Right lobe of liver (tissue), 6 donors: Measurements from ENCODE around the gene HADHB. TPM values are rescaled to one million over a fixed set of nuclear protein-coding genes. Genes with fewer than 3 reads are reported as not detected.
A peak's percentile ranks its signal among the peaks of the same experiment; 100 is the strongest.

ENCODE experiments used
- ATAC-seq, 4 donors: fragments of 200-7000 bp; cut with Tn5 transposase; one replicate each; pipeline ENCODE4 v1.9.1; 2020; ENCODE audit warnings: mild to moderate bottlenecking in 4 of 4, moderate library complexity in 4 of 4
- DNase-seq, 3 donors: peaks; one replicate each; pipeline ENCODE4 v3.0.0-alpha.2; 2020
- H3K27ac ChIP-seq, 3 donors: fragments of 200-600 bp; one replicate each; pipeline ENCODE4 v1.8.0; 2022
- H3K27me3 ChIP-seq, 2 donors: fragments of 200-600 bp; one replicate each; pipeline ENCODE4 v1.8.0; 2022
- H3K36me3 ChIP-seq, 4 donors: fragments of 200-600 bp; sonication (generic) in 1 of 4; one replicate each; pipeline versions ENCODE4 v1.5.1 to v1.8.0; 2017 to 2022; ENCODE audit warnings: control low read depth in 1 of 4
- H3K4me1 ChIP-seq, 4 donors: fragments of 200-600 bp; sonication (generic) in 1 of 4; one replicate each; pipeline versions ENCODE4 v1.5.1 to v1.8.0; 2017 to 2022; ENCODE audit warnings: control low read depth in 1 of 4
- H3K4me3 ChIP-seq, 3 donors: fragments of 200-600 bp; one replicate each; pipeline ENCODE4 v1.8.0; 2022
- H3K9me3 ChIP-seq, 4 donors: fragments of 200-600 bp; sonication (generic) in 1 of 4; one replicate each; pipeline versions ENCODE4 v1.5.1 to v1.8.0; 2017 to 2022; ENCODE audit warnings: control low read depth in 1 of 4
- POLR2A ChIP-seq: fragments of 450-650 bp; IDR thresholded peaks from one replicate; pipeline ENCODE4 v1.6.1; 2017; ENCODE audit warnings: antibody characterized with exemption, mild to moderate bottlenecking
- WGBS: methylation state at CpG from one replicate; pipeline ENCODE4 v1.1.6; 2018; ENCODE audit warnings: low coverage, low lambda C conversion rate; ENCODE audit not compliant: insufficient coverage; ENCODE audit errors: missing lambda C conversion rate; 5-methylcytosine and 5-hydroxymethylcytosine counted together
- intact Hi-C, 2 donors: fragments of 100-400 bp; cut with DNase I; formaldehyde crosslinking; loops; one replicate each; pipeline versions ENCODE4 v1.11.2 to v1.14.1; 2022
- long read RNA-seq: library from polyadenylated mRNA; unstranded; transcript quantifications from one replicate; pipeline ENCODE4 v2.0.0, GENCODE V29; 2019
- total RNA-seq, 6 experiments: library from RNA; depleted of rRNA in 2 of 6; stranded (reverse); fragments of >200 nt in 2 of 6; fragmentation: NEBNext Ultra II Directional in 3 of 6; extraction: Animal tissue kit (Norgen Biotek cat#: 25700) in 3 of 6; gene quantifications; one replicate each; pipeline versions ENCODE4 v1.1.0 to v1.2.4, GENCODE V29; 2016 to 2023
- TF ChIP-seq, protein P1 (sequence below), 4 donors: fragments of 200-600 bp in 3 of 4; fragments of 450-650 bp in 1 of 4; IDR thresholded peaks; one replicate each; pipeline versions ENCODE4 v1.5.1 to v1.8.0; 2016 to 2022; ENCODE audit warnings: antibody characterized with exemption in 4 of 4, mild to moderate bottlenecking in 2 of 4
- donor health status: DM: no; HTN: yes; CAD: no.
- donor health status: DM: no; HTN: no; CAD: no.
- donor health status: DM: no; HTN: no; CAD: no.
- donor health status: DM: no; HTN: yes; CAD: no.
- donor health status: DM: no; HTN: yes; CAD: no.

Gene HADHB
- 100 to 1,000 TPM; 129 to 295 (median 219) TPM for total RNA-seq
- long read RNA-seq, transcript HADHB-201 (16 exons, 2,044 nt), result major isoform, 54 of 77 reads
- long read RNA-seq, partial matches to known transcripts, result 15 of 77 reads
- long read RNA-seq, other reads (novel, unspliced or antisense), result 6 of 77 reads

DNA sequence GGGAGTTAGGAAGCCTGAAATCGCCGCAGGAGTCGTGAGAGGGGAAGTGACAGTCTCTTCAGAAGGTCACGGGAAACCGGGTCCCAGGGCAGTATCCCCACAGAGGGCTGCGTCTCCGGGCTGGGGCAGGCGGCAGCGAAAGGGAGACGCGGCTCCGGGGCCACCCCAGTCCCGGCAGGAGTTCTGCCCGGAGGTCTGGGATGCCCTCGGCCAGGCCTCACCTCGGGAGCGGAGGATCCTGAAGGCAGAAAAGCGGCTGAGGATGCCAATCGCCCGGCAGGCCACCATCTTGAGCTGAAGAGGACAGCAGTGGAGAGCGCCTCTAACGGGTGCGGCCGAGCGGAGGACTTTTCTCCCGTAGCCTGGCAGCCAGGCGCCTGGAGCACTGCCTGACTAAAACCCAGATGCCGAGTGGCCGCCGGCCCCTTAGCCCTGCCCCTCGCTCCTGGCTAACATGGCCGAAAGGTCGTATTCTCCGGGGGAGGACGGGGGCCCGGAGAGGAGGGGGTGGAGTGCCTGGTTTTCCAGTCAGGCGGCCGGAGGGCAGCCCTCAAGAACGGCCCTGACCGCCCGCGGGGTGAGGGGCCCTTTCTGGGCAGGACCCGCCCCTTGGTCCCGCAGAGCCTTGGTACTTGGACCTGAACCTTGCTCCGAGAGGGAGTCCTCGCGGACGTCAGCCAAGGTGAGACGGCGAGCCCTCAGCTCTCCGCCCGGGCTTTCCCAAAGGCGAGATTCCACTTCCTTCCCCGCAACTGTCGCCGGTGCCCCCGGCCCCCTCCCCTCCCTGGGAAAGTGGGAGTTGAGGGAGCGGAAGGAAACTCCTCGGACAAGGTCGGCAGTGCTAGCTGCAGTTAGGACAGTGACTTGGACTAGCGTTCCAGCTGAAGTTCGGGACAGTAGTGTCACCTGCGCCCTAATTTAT lies at the start of gene HADHB, which contains the start of gene HADHA:
Gene HADHB (plus strand): TSS at position 631 of the 922 bp plus-strand sequence. CDS start 9,316 bp downstream, outside the sequence.
Gene HADHA (minus strand): TSS at position 324 of the 922 bp plus-strand sequence. CDS start 36 bp downstream, at position 288.
- Histone ChIP-seq H3K27me3 (no peaks in the 10 kb centered on the region), H3K36me3 (no peaks in the 10 kb centered on the region), H3K4me1 (peaks cover 0 to 64% (median 27%) of the 10 kb centered on the region in 4 donors), H3K9me3 (no peaks in the 10 kb centered on the region), H3K4me3 (peak within 1 kb of the TSS; percentile 63 to 92 (median 83)), H3K27ac (peak within 1 kb of the TSS; percentile 96 to 98 (median 96))
- intact Hi-C loops, result no loop called here
- DNase-seq (peak; percentile 90 to 95 (median 94)), ATAC-seq (peak; percentile 88 to 93 (median 92))
- 0% methylated on average over 20 of the region's 63 CpGs for WGBS
- peak; percentile 95 for TF ChIP-seq POLR2A
- TF ChIP-seq, protein P1, sequence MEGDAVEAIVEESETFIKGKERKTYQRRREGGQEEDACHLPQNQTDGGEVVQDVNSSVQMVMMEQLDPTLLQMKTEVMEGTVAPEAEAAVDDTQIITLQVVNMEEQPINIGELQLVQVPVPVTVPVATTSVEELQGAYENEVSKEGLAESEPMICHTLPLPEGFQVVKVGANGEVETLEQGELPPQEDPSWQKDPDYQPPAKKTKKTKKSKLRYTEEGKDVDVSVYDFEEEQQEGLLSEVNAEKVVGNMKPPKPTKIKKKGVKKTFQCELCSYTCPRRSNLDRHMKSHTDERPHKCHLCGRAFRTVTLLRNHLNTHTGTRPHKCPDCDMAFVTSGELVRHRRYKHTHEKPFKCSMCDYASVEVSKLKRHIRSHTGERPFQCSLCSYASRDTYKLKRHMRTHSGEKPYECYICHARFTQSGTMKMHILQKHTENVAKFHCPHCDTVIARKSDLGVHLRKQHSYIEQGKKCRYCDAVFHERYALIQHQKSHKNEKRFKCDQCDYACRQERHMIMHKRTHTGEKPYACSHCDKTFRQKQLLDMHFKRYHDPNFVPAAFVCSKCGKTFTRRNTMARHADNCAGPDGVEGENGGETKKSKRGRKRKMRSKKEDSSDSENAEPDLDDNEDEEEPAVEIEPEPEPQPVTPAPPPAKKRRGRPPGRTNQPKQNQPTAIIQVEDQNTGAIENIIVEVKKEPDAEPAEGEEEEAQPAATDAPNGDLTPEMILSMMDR (IDR thresholded peaks at IDR 0.05), result peak; percentile 11 to 27 (median 16)

DNA sequence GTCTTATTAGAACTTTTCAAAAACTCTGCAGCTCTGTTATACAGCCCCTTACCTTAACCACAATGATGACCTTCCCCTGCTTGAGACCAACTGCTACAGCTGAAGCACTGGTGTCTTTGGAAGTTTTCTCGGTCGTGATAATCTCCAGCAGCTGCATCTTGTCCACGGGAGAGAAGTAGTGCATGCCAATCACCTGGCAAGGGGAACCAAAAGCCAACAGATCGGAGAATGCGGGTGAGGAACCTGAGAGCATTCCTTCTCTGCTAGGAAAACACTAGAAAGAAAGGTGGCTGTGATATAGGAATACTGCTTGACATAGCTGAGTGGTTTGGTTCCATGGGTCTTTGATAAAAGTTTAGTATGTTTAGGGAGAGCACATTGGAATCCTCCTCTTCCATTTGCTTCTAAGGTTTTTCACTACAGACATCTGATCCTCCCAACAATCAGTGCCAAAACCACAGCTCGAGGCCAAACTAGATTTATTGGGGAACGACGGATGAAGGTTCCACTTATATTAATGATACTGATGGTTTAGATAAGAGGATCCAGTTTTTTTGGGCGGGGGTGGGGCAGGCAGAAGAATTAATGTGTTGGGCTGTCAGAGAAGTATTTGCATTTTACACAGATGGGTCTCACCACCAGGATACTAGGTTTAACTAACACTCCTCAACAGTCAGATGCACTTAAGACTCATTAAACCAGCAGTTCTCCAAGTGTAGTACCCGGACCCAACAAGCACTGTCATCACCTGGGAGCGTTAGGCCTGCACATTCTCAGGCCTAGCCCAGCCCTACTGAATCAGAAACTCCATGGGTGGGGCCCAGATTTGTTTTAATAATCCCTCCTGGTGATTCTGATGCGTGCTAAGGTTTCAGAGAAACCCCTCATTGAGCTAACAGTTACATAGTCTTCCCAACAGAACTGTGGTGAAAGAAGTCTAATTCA lies 49.4 kb upstream of the HADHB start:
- Histone ChIP-seq H3K9me3 (no peaks in the 10 kb centered on the region), H3K36me3 (peaks cover 3 to 88% (median 62%) of the 10 kb centered on the region in 4 donors), H3K4me1 (no peaks in the 10 kb centered on the region), H3K27me3 (no peaks in the 10 kb centered on the region), H3K4me3 (no peak overlapping the region), H3K27ac (no peak overlapping the region)
- no peak for ATAC-seq
- intact Hi-C loops, result no loop called here
- TF ChIP-seq POLR2A, result no peak
- TF ChIP-seq, protein P1 (IDR thresholded peaks at IDR 0.05), result no peak
- WGBS, result 86% methylated on average over 10 of the region's 12 CpGs
- no peak for DNase-seq

DNA sequence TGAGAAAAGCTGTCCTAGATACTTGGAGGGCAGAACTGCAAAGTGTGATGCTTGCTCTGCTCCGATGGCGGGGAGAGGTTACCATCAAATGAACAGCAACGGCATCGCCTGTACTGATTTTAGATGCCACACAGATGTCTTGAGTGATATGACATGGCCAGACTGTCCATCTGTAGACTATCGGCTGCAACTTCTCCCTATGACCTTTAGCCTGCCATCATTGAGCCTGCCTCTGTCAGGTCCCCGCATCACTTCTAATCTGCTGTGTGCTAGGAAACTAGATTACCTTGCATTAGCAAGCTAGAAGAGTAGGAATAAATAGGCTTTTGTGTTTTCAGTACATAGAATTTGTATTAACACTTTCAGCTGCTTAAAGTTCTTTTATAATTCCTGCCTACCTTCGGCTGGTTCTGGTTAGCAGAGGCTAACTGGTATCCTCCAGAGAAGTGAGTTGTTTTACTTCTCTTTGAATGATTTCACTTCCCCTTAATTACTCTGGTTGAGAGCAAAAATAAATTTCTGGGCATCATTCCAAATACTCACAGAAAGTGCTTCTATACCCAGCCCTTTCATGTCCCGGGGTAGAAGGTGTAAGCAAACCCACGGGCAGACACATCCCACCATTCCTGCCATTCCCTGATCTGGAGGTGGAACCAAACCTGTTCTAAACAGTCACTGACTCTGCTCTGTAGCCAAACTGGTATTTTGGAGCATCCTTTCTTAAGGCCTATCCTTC lies 47.9 kb upstream of the HADHB start:
- Histone ChIP-seq H3K27ac (no peak overlapping the region), H3K36me3 (peaks cover 3 to 93% (median 63%) of the 10 kb centered on the region in 4 donors), H3K27me3 (no peaks in the 10 kb centered on the region), H3K4me1 (no peaks in the 10 kb centered on the region), H3K4me3 (no peak overlapping the region), H3K9me3 (no peaks in the 10 kb centered on the region)
- 82% methylated on average over 9 of the region's 9 CpGs for WGBS
- ATAC-seq (peak in 2 of 4 donors; percentile 18 to 33), DNase-seq (no peak)
- TF ChIP-seq, protein P1 (IDR thresholded peaks at IDR 0.05), result no peak
- no peak for TF ChIP-seq POLR2A
- intact Hi-C loops, result no loop called here

DNA sequence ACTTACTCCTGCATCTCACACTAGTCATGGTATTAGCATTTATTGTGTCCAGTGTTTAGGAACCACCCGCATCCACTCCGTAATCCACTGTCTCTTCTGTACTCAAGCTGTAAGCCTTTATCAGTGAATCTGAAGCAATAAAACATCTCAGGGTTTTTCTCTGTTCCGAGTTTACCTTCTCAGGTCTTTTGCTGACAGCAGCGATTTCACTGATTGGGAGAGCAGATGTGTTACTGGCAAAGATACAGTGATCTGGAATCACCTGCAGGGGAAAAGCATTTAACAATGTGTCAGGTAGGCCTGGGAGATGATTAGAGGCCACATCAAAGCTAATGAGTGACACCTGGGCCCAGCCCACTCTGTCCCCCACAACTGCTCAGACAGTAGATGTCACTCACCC lies 47.2 kb upstream of the HADHB start:
- Histone ChIP-seq H3K9me3 (no peaks in the 10 kb centered on the region), H3K4me1 (no peaks in the 10 kb centered on the region), H3K27me3 (no peaks in the 10 kb centered on the region), H3K27ac (no peak overlapping the region), H3K36me3 (peaks cover 3 to 95% (median 65%) of the 10 kb centered on the region in 4 donors), H3K4me3 (no peak overlapping the region)
- WGBS, result 90% methylated on average over 4 of the region's 4 CpGs
- no peak for DNase-seq
- no peak for TF ChIP-seq POLR2A
- TF ChIP-seq, protein P1 (IDR thresholded peaks at IDR 0.05), result no peak
- ATAC-seq, result no peak
- intact Hi-C loops, result no loop called here
